HG02623 (cell line): ENCODE measurements around the gene EIF2A.
A peak's percentile ranks its signal among the peaks of the same experiment; 100 is the strongest.
"Not testable (repeated sequence)": the region's sequence is repeated elsewhere in the genome, so short reads cannot be mapped to it uniquely, and the experiment has no call there.

Source experiments
- ATAC-seq: cut with Tn5 transposase; IDR thresholded peaks from one replicate; pipeline ENCODE4 v1.9.1; 2021; ENCODE audit warnings: moderate library complexity; ENCODE audit not compliant: unreplicated experiment

The EIF2A gene

GRCh38 chr3:150546226-150547044 lies at the start of gene EIF2A, which contains the start of gene SERP1:
Gene EIF2A (plus strand): TSS chr3:150546787. CDS start chr3:150546803, 16 bp downstream.
Gene SERP1 (minus strand): TSS chr3:150546496. CDS start chr3:150546135, 361 bp downstream.
- ATAC-seq = peak; percentile 90

DNA sequence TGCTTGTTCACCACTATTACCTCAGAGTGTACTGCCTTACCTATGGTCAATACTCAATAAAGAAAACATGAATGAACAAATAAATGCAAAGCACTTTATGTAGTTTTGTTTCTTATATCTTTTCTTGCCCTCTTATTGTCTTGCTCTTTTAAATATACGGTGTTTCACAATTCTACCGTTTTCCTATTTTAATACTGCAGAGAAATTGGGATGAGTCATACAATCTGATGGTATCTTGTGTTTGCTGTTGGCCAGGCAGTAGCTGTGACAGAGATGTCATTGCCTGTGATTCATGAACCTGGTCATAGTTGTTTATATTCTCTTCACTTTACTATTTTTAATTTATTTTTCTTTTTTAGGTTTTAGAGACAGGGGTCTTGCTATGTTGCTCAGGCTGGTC lies 48.6 kb upstream of the EIF2A start:
- ATAC-seq = no peak

GRCh38 chr3:150500960-150501359 lies 45.6 kb upstream of the EIF2A start:
- ATAC-seq = not testable (repeated sequence)

DNA sequence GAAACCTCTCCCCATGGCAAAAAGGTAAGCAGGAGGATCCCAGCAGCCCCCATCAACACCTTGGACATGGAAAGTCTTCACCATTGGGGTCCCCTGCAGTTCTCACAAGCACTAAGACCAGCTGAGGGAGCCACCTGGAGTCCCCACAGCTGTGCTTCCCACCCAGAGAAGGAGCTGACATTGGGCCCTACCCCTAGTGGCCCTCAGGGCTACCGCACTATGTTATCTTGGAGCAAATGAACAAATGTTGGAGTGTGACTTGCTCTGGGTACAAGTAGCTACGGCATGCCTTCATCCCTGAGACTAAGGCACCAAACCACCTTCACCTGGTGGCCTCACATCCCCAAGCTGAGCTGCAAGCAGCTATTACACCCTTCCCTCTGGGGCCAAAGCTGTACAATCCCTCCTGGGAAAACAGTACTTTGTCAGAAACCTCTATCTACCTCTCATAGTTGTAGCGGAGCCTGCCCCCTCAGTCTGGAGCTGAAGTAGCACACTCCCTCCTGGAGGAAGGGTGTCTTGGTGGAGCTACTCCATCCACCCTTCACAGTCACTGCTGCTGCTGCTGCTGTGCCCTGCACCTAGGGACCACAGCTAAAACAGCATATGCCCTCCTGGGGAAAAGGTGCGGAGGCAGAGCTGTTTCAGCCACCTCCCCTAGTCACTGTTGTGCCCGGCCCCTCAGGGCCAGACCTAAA lies 43.0 kb upstream of the EIF2A start:
- no peak for ATAC-seq

DNA sequence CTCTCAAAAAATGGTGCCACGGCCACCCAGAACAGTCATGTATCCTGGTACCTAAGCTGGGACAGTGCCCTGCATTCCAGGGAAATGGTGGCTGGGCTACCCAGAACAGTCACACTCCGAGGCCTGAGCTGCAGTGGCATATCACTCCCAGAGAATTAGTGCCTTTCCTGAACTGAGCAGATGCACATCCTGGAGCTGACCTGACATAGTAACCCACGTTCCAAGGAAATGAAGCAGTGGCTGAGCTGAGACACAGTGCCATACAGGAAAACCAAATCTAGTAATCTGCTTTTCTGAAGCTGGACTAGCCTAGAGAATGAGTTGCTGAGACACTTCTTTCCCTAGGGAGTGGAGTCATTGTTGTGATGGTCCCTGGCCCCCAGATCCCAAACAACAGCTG lies 42.1 kb upstream of the EIF2A start:
- ATAC-seq = no peak

DNA sequence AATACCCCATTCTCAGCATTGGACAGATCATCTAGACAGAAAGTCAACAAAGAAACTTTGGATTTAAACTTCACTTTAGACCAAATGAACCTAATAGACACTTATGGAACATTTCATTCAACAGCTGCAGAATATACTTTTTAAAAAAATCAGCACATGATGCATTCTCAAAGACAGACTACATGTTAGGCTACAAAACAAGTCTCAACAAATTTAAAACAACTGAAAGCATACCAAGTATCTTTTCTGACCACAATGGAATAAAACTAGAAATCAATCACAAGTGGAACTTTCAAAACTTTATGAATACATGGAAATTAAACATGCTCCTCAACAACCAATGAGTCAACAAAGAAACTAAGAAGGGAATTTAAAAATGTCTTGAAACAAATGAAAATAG lies 38.2 kb upstream of the EIF2A start:
- no peak for ATAC-seq

DNA sequence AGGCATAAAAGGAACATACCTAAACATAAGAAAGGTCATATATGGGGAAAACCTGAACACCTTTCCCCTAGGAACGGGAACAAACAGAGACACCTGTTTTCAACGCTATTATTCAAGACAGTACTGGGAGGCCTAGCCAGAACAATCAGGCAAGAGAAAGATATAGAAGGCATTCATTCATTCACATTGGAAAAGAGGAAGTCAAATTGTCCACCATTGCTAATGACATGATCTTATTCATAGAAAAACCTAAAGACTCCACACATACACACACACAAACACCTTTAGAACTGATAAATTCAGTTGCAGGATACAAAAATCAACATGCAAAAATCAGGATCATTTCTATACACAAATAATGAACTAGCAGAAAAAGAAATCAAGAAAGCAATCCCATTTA lies 36.8 kb upstream of the EIF2A start:
- ATAC-seq = no peak

DNA sequence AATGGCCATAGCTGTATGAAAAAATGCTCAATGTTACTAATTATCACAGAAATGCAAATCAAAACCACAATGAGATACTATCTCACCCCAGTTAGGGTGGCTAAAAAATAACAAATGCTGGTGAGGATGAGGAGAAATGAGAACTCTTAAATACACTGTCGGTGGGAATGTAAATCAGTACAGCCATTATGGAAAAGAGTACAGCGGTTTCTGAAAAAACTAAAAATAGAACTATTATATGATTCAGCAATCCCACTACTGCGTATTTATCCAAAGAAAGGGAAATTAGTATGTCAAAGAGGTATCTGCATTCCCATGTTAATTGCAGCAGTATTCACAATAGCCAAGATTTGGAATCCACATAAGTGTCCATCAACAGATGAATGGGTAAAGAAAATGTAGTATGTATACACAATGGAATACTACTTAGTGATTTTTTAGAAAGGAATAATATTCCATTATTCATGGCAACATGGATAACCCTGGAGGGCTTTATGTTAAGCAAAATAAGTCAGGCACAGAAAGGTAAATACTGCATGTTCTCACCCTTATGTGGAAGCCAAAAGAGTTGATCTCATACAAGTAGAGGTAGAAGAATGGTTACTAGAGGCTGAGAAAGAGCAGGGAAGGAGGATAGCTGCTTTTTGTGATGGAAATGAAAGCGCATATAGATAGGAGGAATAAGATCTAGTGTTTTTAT lies 35.3 kb upstream of the EIF2A start:
- no peak for ATAC-seq

DNA sequence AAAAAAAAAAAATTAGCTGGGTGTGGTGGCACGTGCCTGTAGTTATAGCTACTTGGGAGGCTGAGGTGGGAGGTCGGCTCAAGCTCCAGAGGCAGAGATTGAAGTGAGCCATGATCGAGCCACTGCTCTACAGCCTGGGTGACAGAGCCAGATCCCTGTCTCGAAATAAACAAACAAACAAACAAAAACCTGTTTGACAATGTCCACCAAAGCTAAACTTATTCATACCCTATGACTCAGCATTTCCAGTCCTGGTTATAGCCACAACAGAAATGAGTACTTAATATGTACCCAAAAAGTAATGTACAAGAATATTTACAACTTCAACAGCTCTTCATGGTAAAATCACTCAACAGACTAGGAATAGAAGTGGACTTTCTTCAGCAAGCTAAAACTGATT lies 31.4 kb upstream of the EIF2A start:
- ATAC-seq = no peak

GRCh38 chr3:150519026-150519425 lies 27.6 kb upstream of the EIF2A start:
- ATAC-seq = no peak

DNA sequence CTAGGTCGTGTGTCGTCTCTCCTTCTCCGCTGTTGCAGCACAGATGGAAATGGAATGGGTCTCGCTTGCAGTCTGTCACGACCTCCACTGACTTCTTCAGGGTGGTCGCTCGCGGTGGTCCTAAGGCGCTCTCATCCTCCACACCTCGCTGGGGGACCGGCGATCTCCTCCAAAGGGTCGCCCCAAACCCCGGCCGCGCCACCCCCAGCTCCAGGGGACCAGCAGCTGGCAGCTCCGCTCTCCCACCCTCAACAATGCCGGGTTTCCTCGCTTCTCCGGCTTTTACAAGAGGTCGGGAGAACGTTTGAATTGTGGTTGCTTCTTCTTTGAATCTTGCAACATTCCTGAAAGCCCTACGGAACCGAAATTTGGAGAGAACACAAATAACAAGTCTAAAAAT lies 26.2 kb upstream of the EIF2A start:
- ATAC-seq = no peak

DNA sequence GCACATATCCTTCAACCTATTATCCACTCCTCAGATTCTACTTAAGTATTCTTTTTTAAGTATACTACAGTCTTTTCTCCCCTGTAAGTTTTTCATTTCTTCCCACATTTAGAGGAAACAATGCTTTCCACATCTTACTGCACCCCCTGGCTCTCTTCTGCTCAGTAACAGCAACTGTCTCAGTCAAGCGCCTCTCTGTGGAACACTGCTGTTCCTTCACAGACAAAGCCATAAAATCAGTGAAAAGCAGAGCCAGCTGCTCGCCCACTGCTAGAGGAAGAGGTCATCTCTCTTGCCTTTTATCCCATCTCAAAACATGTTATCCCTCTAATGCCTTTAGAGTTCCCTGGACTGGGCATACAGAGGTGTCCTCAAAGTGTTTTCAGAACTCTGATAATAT lies 25.1 kb upstream of the EIF2A start:
- ATAC-seq = no peak

DNA sequence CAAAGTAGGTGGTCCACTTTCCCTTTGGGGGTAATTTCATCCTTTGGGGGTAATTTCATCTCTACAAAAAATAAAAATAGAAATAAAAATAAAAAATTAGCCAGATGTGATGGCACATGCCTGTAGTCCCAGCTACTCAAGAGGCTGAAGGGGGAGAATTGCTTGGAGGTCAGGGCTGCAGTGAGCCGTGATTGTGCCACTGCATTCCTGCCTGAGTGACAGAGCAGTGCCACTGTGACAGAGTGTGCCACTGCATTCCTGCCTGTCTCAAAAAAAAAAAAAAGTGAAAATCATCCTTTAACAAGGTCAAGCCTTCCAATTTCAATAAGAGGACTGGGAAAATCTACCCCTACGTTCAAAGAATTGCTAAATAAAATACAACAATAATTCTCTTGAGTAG lies 23.0 kb upstream of the EIF2A start:
- ATAC-seq = no peak

DNA sequence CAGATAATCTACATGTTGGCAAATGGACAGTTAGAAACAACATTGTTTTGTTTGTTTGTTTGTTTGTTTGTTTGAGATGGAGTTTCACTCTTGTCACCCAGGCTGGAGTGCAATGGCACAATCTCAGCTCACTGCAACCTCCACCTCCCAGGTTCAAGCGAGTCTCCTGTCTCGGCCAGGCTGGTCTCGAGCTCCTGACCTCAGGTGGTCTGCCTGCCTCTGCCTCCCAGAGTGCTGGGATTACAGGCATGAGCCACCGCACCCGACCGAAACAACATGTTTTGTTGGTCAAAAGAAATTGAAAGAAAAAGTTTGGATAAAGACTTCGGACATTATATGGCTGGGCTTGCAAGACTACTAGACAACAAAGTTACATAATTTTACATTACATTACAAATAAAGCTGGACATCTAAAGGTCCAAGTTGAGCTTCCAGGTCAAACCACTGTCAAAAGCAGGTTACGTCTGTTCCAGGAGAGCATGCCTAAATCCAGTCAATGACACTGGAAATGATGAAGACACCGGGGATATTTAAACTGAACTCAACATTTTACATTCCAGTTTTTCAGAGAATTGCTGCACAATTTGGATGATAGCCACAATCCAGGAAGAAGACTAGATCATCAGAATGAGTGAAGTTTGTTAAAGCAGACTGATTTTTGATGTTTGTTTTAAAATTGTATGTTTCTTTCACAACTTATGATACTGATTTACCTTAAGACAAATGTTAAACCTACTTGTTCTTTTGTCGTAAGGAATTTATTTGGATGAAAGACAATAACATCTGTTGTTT lies 18.9 kb upstream of the EIF2A start:
- no peak for ATAC-seq

GRCh38 chr3:150528354-150528797 lies 18.2 kb upstream of the EIF2A start:
- ATAC-seq = no peak

- ATAC-seq = no peak
These were observed 14.8 kb upstream of the EIF2A start for GRCh38 chr3:150531775-150532174.

DNA sequence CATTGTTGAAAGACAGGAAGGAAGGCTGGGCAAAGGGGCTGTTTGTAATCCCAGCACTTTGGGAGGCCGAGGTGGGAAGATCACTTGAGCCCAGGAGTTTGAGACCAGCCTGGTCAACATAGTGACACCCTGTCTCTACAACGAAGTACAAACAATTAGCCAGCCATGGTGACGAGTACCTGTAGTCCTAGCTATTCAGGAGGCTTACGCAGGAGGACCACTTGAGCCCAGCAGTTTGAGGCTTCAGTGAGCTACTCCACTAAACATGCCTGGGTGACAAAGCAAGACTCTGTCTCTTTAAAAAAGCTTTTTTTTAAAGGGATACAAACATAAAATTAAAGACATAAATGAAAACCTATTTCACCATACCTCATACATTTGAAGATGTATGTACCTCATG lies 11.4 kb upstream of the EIF2A start:
- no peak for ATAC-seq

- ATAC-seq = no peak
These were observed 8.0 kb upstream of the EIF2A start for GRCh38 chr3:150538324-150539208.

DNA sequence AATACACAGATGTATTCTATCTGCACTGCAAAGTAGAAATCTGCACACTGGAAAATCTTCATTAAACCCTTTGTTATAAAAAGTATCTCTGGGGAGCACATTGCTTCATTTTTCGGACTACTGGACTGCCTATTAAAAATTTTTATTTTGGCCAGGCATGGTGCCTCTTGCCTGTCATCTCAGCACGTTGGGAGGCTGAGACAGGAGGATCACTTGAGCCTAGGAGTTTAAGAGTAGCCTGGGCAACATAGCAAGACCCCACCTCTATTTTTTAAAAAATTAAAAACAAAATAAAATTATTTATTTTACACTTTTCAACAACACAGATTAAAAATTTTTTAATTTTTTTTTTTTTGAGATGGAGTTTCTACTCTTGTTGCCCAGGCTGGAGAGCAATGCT lies 6.3 kb upstream of the EIF2A start:
- no peak for ATAC-seq

DNA sequence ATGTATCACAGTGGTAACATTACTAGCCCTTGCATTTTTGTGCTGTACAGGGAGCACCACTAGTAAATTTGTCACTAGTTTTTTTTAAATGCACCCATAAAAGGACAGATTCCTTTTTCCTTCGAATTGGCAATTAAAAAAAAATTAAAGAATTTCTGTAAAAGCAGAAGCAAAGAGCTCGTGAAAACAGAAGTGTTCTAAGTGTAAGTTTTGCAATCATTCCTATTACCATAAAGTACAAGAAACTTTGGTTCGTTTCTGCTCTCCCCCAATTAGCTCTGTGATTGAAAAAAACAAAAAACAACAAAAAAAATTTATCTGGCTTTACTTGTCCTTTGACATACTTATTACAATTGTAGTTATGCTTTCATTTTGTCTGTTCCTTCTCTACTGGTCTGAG lies 5.6 kb upstream of the EIF2A start:
- ATAC-seq = no peak
